ENCODE measurements around the gene NDUFAF4. TPM values are rescaled to one million over a fixed set of nuclear protein-coding genes. Genes with fewer than 3 reads are reported as not detected.

Gene NDUFAF4
- total RNA-seq, 1 donor from 2014 or later = 20.6 TPM

Other genes with a start within 250 kb of the NDUFAF4 start
- gene GPR63, start 60.4 kb downstream of the NDUFAF4 start, total RNA-seq = 0.32 TPM
- gene KLHL32, start 26.8 kb upstream of the NDUFAF4 start, total RNA-seq = not detected

Measured in esophagus mucosa (tissue), 1 donor.